Hepatic stellate cell (primary cell): ENCODE results near the gene ZNF792.
"Not testable (repeated sequence)": the region's sequence is repeated elsewhere in the genome, so short reads cannot be mapped to it uniquely, and the experiment has no call there.

ENCODE experiments used
- DNase-seq: peaks from one replicate; pipeline ENCODE4 v3.0.0; 2011; ENCODE audit warnings: low spot score

ZNF792 gene

GRCh38 chr19:34998777-34999497 lies 34.9 kb upstream of the ZNF792 start:
- no peak for DNase-seq

DNA sequence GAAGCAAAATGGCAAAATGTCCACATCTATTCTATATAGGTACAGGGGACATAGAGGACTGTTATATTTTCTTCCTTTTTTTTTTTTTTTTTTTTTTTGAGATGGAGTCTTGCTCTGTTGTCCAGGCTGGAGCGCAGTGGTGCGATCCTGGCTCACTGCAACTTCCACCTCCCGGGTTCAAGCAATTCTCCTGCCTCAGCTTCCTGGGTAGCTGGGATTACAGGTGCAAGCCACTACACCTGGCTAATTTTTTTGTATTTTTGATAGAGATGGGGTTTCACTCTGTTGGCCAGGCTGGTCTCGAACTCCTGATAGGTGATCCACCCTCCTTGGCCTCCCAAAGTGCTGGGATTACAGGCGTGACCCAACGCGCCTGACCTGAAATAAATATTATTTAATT lies 34.2 kb upstream of the ZNF792 start:
- DNase-seq = not testable (repeated sequence)

DNA sequence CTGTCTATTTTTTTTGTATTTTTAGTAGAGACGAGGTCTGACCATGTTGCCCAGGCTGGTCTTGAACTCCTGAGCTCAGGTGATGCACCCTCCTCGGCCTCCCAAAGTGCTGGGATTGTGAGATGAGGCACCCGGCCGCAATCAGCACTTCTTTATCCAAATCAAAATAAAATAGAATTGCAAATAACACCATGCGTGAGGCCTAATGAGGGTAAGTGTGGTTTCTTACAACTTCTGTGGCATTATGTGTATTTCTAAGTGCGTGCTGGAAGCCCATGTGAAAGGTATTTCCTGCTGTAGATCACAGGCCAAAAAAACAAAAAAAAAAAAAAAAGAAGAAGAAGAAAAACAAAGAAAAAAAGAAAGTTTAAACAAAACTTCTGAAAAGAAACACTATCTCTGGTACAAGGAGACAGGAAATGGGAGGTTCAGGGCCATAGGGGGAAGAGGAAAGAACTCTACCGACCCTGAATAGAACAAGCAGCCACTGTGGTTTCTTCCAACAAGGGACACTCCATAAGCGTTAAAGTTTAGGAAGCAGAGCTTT lies 33.1 kb upstream of the ZNF792 start:
- no peak for DNase-seq

DNA sequence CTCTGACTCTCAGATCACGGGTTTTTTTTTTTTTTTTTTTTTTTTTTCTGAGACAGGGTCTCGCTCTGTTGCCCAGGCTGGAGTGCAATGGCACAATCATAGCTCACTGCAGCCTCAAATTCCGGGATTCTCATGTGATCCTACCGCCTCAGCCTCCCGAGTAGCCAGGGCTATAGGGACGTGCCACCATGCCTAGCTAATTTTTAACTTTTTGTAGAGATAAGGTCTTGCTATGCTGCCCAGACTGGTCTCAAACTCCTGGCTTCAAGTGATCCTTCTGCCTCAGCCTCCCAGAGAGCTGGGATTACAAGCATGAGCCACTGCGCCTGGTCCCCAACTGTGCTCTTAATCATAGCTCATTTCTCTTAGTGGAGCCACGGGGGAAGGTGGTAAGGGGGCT lies 31.5 kb upstream of the ZNF792 start:
- no peak for DNase-seq

DNA sequence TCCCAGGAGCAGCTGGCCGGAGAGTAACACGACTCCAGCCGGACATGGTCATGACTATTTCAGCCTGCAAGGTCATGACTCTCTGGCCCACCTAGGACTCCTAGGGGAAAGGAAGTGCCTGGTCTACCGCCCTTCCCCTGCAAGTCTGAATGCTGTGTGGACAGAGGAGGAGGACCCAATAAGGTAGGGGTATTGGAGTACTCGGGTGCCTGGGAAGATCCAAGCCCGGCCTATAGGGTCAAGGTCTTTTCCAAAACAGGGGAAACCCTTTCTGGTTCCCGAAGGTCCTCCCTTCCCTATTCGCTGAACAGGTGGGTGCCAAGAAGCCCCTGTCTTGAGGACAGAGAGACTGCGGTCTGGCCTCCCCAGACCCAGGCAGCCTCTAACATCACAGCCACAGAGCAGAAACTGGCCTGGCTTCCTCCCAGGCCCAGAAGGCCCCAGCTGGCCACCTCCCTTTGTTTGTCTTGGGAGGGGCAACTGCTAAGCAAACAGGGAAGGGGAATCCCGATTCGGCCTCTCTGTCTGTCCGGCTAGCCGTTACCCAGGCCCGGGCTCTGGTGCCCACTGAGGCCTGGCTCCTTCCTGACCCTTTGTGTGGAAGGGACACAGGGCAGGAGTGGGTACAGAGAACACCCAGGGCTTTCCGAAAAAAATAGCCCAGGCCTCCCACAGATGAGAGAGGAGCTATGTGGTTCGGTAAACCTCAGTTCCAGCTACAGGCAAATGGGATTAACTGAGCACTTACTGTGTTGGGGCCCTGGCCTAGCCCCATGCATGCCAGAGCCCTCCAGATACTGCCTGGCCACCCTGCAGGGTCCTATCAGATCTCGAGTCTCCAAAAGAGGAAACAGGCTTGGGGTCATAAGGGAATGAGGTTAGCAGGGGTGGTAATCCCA lies 30.9 kb upstream of the ZNF792 start:
- DNase-seq = no peak

- no peak for DNase-seq
Observed at GRCh38 chr19:34994286-34994642, 30.2 kb upstream of the ZNF792 start.

DNA sequence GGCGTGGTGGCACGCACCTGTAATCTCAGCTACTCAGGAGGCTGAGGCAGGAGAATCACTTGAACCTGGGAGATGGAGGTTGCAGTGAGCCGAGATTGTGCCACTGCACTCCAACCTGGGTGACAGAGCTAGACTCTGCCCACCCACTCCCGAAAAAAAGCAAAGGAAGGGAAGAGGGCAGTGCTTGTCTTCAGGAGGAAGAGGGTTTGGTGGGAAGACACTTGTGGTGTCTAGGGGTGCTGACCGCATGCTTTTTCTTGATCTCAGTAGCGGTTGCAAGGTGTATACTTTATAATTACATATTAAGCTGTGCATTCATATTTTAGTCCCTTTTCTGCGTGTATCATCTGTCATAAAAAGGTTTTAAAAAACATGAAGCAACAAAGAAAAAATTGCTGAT lies 28.6 kb upstream of the ZNF792 start:
- DNase-seq = not testable (repeated sequence)

DNA sequence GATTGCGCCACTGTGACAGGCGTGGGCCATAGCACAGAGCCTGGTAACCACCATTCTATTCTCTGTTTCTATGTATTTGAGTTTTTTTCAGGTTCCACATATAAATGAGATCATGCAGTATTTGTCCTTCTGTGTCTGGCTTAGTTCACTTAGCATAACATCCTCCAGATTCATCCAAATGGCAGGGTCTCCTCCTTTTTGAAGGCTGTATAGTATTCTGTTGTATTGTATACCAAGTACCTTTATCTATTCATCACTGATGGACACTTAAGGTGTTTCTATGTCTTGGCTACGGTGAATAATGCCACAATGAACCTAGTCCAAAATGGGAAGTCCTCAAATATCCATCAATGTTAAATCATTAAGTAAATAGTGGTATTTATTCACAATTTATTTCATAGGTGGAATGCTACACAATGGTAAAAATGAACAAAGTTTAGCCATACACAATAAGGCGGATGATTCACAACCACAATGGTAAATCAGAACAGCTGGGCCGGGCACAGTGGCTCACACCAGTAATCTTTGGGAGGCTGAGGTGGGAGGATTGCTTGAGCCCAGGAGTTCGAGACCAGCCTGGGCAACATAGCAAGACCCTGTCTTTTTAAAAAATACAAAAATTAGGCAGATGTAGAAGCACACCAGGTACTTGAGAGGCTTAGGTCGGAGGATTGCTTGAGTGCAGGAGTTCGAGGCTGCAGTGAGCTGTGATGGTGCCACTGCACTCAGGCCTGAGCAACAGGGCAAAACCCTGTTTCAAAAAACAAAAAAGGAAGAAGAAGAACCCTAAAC lies 27.7 kb upstream of the ZNF792 start:
- no peak for DNase-seq

- no peak for DNase-seq
Observed at GRCh38 chr19:34990578-34991192, 26.7 kb upstream of the ZNF792 start.

DNA sequence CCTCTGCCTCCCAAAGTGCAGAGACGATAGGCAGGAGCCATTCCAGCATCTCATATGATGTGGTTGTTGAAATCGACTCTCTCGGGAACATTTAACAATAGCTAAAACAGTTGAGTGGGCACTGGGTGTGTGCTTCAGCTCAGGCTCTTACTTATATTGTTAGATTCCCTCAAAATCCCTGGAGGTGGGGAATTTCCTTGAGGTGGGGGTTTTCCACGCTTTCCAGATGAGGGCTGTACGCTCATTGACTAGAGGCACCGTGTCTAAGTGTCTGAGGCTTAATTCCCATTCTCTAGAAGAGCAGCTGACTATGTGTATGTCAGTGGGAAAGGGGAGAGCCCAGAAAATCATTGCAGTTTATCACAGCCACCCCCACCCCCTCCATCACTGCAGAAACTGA lies 25.3 kb upstream of the ZNF792 start:
- no peak for DNase-seq

DNA sequence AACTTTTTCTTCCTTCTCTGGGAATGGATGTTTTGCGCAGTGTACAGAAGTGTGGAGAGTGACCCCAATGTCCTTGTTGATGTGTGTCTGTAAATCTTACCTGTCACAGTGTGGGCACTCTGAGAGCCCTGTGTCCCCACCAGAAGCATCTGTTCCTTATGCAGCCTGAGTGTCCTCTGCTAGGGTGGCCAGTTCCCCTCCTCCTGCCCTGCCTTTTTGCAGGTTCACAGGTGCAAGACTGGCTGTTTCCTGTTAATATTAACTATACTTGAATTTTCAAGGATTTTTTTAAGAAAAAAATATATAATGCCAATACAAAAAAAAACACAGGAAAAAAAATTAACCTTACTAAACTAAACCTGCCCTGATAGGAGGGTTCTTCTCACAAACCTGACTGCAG lies 24.1 kb upstream of the ZNF792 start:
- no peak for DNase-seq

- DNase-seq = no peak
Observed at GRCh38 chr19:34985249-34986022, 21.4 kb upstream of the ZNF792 start.

DNA sequence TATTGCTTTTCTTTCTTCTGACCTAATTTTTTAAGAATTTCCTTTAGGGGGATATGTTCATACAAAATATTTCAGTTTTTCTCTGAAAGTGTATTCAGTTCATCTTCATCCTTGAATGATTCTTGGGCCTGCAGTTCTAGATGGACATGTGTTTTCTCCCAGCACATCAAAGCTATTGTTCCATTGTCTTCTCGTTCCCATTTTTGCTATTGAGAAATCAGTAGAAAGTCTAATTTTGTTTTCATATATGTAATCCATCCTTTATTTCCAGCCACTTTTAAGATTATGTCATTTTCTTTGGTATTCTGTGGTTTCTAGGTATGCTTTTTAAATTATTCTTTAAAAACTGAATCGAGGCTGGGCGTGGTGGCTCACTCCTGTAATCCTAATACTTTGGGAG lies 20.3 kb upstream of the ZNF792 start:
- no peak for DNase-seq

DNA sequence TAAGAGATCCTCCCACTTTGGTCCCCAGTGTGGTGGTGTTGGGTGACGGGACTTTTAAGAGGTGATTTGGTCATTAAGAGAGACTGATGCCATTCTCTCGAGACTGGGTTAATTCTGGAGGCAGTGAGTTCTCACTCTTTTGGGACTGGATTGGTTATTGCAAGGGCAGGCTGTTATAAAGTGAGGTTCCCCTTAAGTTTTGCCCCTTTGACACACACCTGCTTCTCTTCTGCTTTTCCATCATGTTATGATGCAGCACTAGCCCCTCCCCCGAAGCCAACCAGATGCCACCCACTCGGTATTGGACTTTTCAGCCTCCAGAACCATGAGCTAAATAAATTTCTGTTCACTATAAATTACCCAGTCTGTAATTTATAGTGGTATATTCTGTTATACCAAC lies 19.8 kb upstream of the ZNF792 start:
- DNase-seq = no peak

DNA sequence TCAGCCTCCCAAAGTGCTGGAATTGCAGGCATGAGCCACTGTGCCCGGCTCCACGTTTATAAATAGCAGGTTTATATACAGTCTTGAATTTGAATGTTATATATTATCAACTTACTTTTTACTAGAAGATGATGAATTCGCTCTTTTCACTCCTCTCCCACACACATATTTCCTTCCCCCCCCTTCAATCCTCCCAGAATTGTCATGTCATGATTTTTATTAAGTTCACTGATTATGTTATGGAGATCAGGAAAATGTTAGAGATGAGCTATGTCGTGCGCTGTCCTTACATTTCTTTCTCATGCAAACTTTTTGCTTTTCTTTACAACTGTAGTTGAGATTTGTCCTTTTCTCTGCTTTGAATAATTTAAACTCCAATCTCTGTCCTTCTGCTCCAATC lies 18.2 kb upstream of the ZNF792 start:
- DNase-seq = no peak

GRCh38 chr19:34979819-34980640 lies 16.0 kb upstream of the ZNF792 start:
- no peak for DNase-seq

DNA sequence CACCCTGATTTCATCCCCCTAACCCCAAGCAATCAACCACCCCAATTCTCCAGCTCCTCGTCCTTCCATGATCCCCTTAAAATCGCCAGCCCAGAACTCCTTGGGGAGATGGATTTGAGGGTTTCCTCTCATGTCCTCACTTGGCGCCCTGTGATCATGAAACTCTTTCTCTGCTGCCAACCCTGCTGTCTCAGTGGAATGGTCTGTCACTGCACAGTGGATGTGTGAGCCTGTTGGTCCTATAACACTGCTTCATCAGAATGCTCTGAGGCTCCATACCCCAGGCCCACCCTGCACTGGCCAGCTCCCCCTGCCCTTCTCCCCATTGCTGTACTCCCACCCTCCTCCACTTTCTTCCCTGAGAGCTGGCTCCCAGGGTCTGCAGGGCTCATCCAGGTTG lies 12.6 kb upstream of the ZNF792 start:
- DNase-seq = no peak

DNA sequence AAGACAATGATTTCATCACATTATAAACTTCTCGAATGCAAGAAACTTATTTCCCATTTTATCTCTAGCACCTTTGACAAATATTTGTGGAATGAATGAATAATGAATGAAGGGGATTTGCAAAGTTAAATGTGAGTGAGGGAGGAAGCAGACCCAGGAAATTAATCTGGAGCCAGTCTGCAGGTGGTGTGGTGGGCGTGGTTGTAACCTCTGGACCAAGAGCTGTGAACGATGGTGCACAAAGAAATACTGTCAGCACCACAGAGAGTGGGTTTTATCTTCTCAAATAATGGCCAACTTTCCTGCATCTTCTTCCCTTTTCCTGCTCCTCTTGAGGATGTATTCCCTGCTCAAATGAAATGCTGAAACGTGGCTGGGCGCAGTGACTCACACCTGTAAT lies 11.0 kb upstream of the ZNF792 start:
- DNase-seq = no peak

DNA sequence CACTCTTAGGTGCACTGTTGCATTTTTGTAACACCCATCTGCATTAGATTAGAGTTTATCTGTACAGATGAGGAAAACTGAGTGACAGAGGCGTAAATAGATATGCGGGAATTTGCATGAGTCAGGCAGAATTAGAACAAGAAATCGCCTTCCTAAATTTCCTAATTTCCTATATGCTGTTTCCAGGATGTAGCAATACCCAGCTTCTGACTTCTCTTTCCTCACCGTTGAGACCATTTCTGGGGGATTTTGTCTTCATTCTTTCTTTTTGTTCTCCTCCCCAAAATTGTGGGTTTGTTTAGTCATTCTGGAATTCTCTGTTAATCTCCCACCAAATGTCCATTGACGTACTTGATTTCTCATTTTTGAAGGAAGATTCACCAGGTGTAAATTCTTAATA lies 10.6 kb upstream of the ZNF792 start:
- DNase-seq = no peak

DNA sequence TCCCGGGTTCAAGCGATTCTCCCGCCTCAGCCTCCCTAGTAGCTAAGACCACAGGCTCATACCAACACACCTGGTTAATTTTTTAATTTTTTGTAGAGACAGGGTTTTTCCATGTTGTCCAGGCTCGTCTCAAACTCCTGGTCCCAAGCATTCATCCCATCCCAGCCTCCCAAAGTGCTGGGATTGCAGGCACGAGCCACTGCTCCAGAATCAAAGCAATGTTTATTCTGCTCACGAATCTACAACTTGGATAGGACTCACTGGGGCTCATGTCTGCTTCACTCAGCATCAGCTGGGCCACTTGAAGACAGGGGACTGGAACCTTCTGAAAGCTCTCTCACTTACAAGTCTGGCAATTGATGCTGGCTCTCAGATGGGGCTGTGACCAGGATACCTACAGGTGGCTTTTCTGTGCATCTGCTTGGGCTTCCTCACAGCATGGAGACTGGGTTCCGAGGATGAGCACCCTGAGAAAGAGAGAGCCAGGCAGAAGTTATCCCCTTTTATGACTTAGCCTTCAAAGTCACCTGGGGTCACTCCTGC lies 8.2 kb upstream of the ZNF792 start:
- no peak for DNase-seq
